IMR-90 (cell line): Measurements from ENCODE around the gene KCNC2. TPM values are rescaled to one million over a fixed set of nuclear protein-coding genes. Genes with fewer than 3 reads are reported as not detected.

Experiments used
- ATAC-seq: fragments of 200-7000 bp; cut with Tn5 transposase; 2 replicates; pipeline ENCODE4 v1.9.1; 2020; ENCODE audit warnings: low read depth, mild to moderate bottlenecking, moderate library complexity
- BruUV-seq: library from RNA; stranded (reverse); fragments of 400-500 nt; replicated peaks from 2 replicates; lab custom pipeline; 2021; lab: Mats Ljungman, UMichigan
- CTCF ChIA-PET: fragments of 300-600 bp; formaldehyde crosslinking; extraction: SDS; loops from one replicate; lab custom pipeline; 2021; ENCODE audit warnings: antibody characterized with exemption; lab: Yijun Ruan, JAX
- POLR2A ChIA-PET: fragments of 300-600 bp; sonication (Branson Sonifier 250); formaldehyde crosslinking; loops from one replicate; lab custom pipeline; 2022; ENCODE audit warnings: antibody characterized with exemption; ENCODE audit not compliant: unreplicated experiment; lab: Charles Lee
- DNase-seq: peaks from one replicate; pipeline ENCODE4 v3.0.0; 2013
- H2AFZ ChIP-seq: replicated peaks from 2 replicates; pipeline ENCODE3; 2013; ENCODE audit warnings: low read length, mild to moderate bottlenecking; ENCODE audit not compliant: poor library complexity
- H2AK5ac ChIP-seq: 2 replicates; pipeline ENCODE4 v1.6.1; 2013; ENCODE audit warnings: low read depth, low read length, inconsistent platforms
- H2AK9ac ChIP-seq: replicated peaks from 2 replicates; pipeline ENCODE3; 2013; ENCODE audit warnings: mild to moderate bottlenecking, low read depth, low read length, moderate library complexity; ENCODE audit not compliant: poor library complexity
- H2BK120ac ChIP-seq: 2 replicates; pipeline ENCODE4 v1.6.1; 2013; ENCODE audit warnings: low read depth, low read length, inconsistent platforms
- H2BK15ac ChIP-seq: 3 replicates; pipeline ENCODE4 v1.6.1; 2013; ENCODE audit warnings: low read depth, low read length, inconsistent platforms
- H2BK20ac ChIP-seq: 2 replicates; pipeline ENCODE4 v1.6.1; 2013; ENCODE audit warnings: low read depth, mild to moderate bottlenecking, inconsistent platforms, low read length, moderate library complexity
- H2BK5ac ChIP-seq: 2 replicates; pipeline ENCODE4 v1.6.1; 2013; ENCODE audit warnings: mild to moderate bottlenecking, low read depth, low read length, inconsistent platforms; ENCODE audit not compliant: poor library complexity, severe bottlenecking
- H3K14ac ChIP-seq: replicated peaks from 2 replicates; pipeline ENCODE4 v1.6.1; 2013; ENCODE audit warnings: low read depth, low read length, inconsistent platforms
- H3K18ac ChIP-seq: 2 replicates; pipeline ENCODE4 v1.6.1; 2013; ENCODE audit warnings: low read depth, low read length, control low read depth
- H3K23ac ChIP-seq: 2 replicates; pipeline ENCODE4 v1.6.1; 2013; ENCODE audit warnings: low read depth, low read length, inconsistent platforms
- H3K27ac ChIP-seq: 2 replicates; pipeline ENCODE4 v1.5.1; 2013; ENCODE audit warnings: mild to moderate bottlenecking, control low read depth, low read length; ENCODE audit not compliant: insufficient read depth
- H3K27me3 ChIP-seq: 2 replicates; pipeline ENCODE4 v1.6.1; 2013; ENCODE audit warnings: low read length; ENCODE audit not compliant: control insufficient read depth, insufficient read depth
- H3K36me3 ChIP-seq: 2 replicates; pipeline ENCODE4 v1.6.1; 2013; ENCODE audit warnings: low read length, mixed read lengths; ENCODE audit not compliant: control insufficient read depth, insufficient read depth
- H3K4ac ChIP-seq: 2 replicates; pipeline ENCODE4 v1.6.1; 2013; ENCODE audit warnings: low read depth, low read length, inconsistent platforms
- H3K4me1 ChIP-seq: 2 replicates; pipeline ENCODE4 v1.6.1; 2013; ENCODE audit warnings: low read length, mixed read lengths; ENCODE audit not compliant: control insufficient read depth, insufficient read depth
- H3K4me2 ChIP-seq: 2 replicates; pipeline ENCODE4 v1.6.1; 2013; ENCODE audit warnings: low read depth, mild to moderate bottlenecking, control low read depth, low read length, moderate library complexity
- H3K4me3 ChIP-seq: 2 replicates; pipeline ENCODE4 v1.5.1; 2013; ENCODE audit warnings: low read depth, mild to moderate bottlenecking, control low read depth, low read length, moderate library complexity; ENCODE audit not compliant: insufficient read depth
- H3K56ac ChIP-seq: 2 replicates; pipeline ENCODE4 v1.6.1; 2013; ENCODE audit warnings: low read length, inconsistent platforms; ENCODE audit not compliant: insufficient read depth; ENCODE audit errors: extremely low read depth
- H3K79me1 ChIP-seq, 2 experiments: 2 replicates each; pipeline ENCODE4 v1.6.1; 2013; ENCODE audit warnings: low read length in 2 of 2, inconsistent platforms in 1 of 2, low read depth in 1 of 2
- H3K9ac ChIP-seq: 2 replicates; pipeline ENCODE4 v1.6.1; 2013; ENCODE audit warnings: low read depth, low read length, control low read depth
- H3K9me1 ChIP-seq: 2 replicates; pipeline ENCODE4 v1.6.1; 2013; ENCODE audit warnings: low read length, inconsistent platforms; ENCODE audit not compliant: insufficient read depth
- H3K9me3 ChIP-seq: 2 replicates; pipeline ENCODE4 v1.6.1; 2013; ENCODE audit warnings: low read length; ENCODE audit not compliant: control insufficient read depth, insufficient read depth
- H4K20me1 ChIP-seq: 2 replicates; pipeline ENCODE4 v1.6.1; 2013; ENCODE audit warnings: low read length, inconsistent platforms; ENCODE audit not compliant: insufficient read depth
- H4K5ac ChIP-seq: 2 replicates; pipeline ENCODE4 v1.6.1; 2013; ENCODE audit warnings: mild to moderate bottlenecking, low read depth, low read length, control low read depth
- H4K8ac ChIP-seq, 2 experiments: 2 replicates each; pipeline ENCODE4 v1.6.1; 2013; ENCODE audit warnings: low read depth in 2 of 2, low read length in 2 of 2, control low read depth in 1 of 2, inconsistent platforms in 1 of 2
- H4K91ac ChIP-seq: 2 replicates; pipeline ENCODE4 v1.6.1; 2013; ENCODE audit warnings: low read depth, low read length, inconsistent platforms; ENCODE audit not compliant: insufficient read depth
- CEBPB ChIP-seq: IDR thresholded peaks from 2 replicates; pipeline ENCODE4 v1.6.1; 2012; ENCODE audit warnings: low read depth, low read length, improper control_type of control experiment
- MXI1 ChIP-seq: IDR thresholded peaks from 2 replicates; pipeline ENCODE4 v1.6.1; 2012; ENCODE audit warnings: low read depth, mild to moderate bottlenecking, low read length, moderate library complexity, borderline replicate concordance
- RFX5 ChIP-seq: IDR thresholded peaks from 2 replicates; pipeline ENCODE4 v1.8.0; 2012; ENCODE audit warnings: low read depth, mild to moderate bottlenecking, low read length, moderate library complexity
- SMC3 ChIP-seq: fragments of 150-350 bp; IDR thresholded peaks from 2 replicates; pipeline ENCODE4 v1.6.1; 2016; ENCODE audit warnings: low read depth, mild to moderate bottlenecking, antibody characterized with exemption, low read length, moderate library complexity
- WGBS, 2 experiments: methylation state at CpG; one replicate each; pipeline versions ENCODE4 v1.1.5 to v1.1.7; 2013; ENCODE audit warnings: missing lambda C conversion rate in 2 of 2; ENCODE audit not compliant: insufficient read length in 1 of 2; ENCODE audit errors: extremely low coverage in 2 of 2; 5-methylcytosine and 5-hydroxymethylcytosine counted together
- dilution Hi-C: fragments of 300-500 bp; cut with HindIII; formaldehyde crosslinking; loops from one replicate; pipeline ENCODE4 v1.14.3; 2018; ENCODE audit warnings: low sequenced_read_pairs; ENCODE audit not compliant: unreplicated experiment
- in situ Hi-C: fragments of 300-500 bp; cut with MboI; formaldehyde crosslinking; loops from 3 replicates; pipeline ENCODE4 v1.14.3; 2019; ENCODE audit warnings: low sequenced_read_pairs, inconsistent platforms, mixed read lengths
- intact Hi-C: fragments of 100-400 bp; cut with micrococcal nuclease; formaldehyde crosslinking; loops from 2 replicates; pipeline ENCODE4 v1.10.0; 2022
- polyA plus RNA-seq, 3 experiments: library from polyadenylated mRNA; depleted of rRNA; stranded (reverse); fragments of >200 nt; gene quantifications; 2 replicates each; pipeline ENCODE4 v1.2.3, GENCODE V29; 2012; ENCODE audit warnings: low replicate concordance in 1 of 3
- total RNA-seq: library from RNA; depleted of rRNA; stranded (reverse); fragments of >200 nt; gene quantifications from 2 replicates; pipeline ENCODE4 v1.2.3, GENCODE V29; 2012

Gene KCNC2
- total and polyA plus RNA-seq, 2 of the 4 experiments (the other 2 are of a cell fraction), result not detected

GRCh38 chr12:75207338-75208083, 2.1 kb downstream of the KCNC2 start:
- H2BK120ac ChIP-seq, result no peak overlapping the region
- H3K36me3 ChIP-seq, result no peaks in the 10 kb centered on the region
- H3K27me3 ChIP-seq, result peaks cover 30% of the 10 kb centered on the region
- no peak overlapping the region for H2AK5ac ChIP-seq
- ChIA-PET POLR2A (no interaction called here), CTCF (no interaction called here)
- no peak overlapping the region for H3K56ac ChIP-seq
- H4K5ac ChIP-seq, result no peak overlapping the region
- H2BK5ac ChIP-seq, result no peak overlapping the region
- H4K91ac ChIP-seq, result no peak overlapping the region
- no peak overlapping the region for H2BK15ac ChIP-seq
- H4K8ac ChIP-seq, result no peak overlapping the region
- H2AFZ ChIP-seq, result peak overlapping the region; percentile 33
- in situ Hi-C loops (no loop called here), intact Hi-C loops (loop anchor here (5.0 kb wide), 1 partner anchor 755 kb away; no protein-coding TSS in a partner anchor), dilution Hi-C loops (no loop called here)
- ATAC-seq (no peak), DNase-seq (no peak)
- H3K79me1 ChIP-seq, result no peaks in the 10 kb centered on the region
- no peak overlapping the region for H3K4me3 ChIP-seq
- H3K4ac ChIP-seq, result no peak overlapping the region
- BruUV-seq, result no TSS peak
- H3K18ac ChIP-seq, result no peak overlapping the region
- H3K4me2 ChIP-seq, result no peak overlapping the region
- H3K9me1 ChIP-seq, result no peaks in the 10 kb centered on the region
- no peak overlapping the region for H3K23ac ChIP-seq
- H3K27ac ChIP-seq, result no peak overlapping the region
- no peak overlapping the region for H3K9ac ChIP-seq
- TF ChIP-seq SMC3 (no peak), MXI1 (no peak), RFX5 (no peak), CEBPB (no peak)
- no peak overlapping the region for H3K14ac ChIP-seq
- WGBS, 2 experiments, result 13% methylated on average over 35 of the region's 78 CpGs; no CpG with 5 or more reads in 1 of the 2 experiments
- no peak overlapping the region for H2AK9ac ChIP-seq
- peaks cover 6% of the 10 kb centered on the region; the same call in 1 of the 2 replicates for H3K9me3 ChIP-seq
- H4K20me1 ChIP-seq, result no peaks in the 10 kb centered on the region
- no peak overlapping the region for H2BK20ac ChIP-seq
- H3K4me1 ChIP-seq, result no peaks in the 10 kb centered on the region
